GM18511 (cell line): ENCODE measurements around the gene HVCN1.
A peak's percentile ranks its signal among the peaks of the same experiment; 100 is the strongest.
"Not testable (repeated sequence)": the region's sequence is repeated elsewhere in the genome, so short reads cannot be mapped to it uniquely, and the experiment has no call there.

Source experiments
- ATAC-seq: cut with Tn5 transposase; IDR thresholded peaks from one replicate; pipeline ENCODE4 v1.9.1; 2021; ENCODE audit warnings: mild to moderate bottlenecking, moderate library complexity; ENCODE audit not compliant: unreplicated experiment

HVCN1 gene

GRCh38 chr12:110668480-110669192, 20.3 kb downstream of the HVCN1 start:
- no peak for ATAC-seq

GRCh38 chr12:110667671-110668070, 21.2 kb downstream of the HVCN1 start:
- no peak for ATAC-seq

GRCh38 chr12:110666892-110667291, 22.0 kb downstream of the HVCN1 start:
- ATAC-seq: no peak

DNA sequence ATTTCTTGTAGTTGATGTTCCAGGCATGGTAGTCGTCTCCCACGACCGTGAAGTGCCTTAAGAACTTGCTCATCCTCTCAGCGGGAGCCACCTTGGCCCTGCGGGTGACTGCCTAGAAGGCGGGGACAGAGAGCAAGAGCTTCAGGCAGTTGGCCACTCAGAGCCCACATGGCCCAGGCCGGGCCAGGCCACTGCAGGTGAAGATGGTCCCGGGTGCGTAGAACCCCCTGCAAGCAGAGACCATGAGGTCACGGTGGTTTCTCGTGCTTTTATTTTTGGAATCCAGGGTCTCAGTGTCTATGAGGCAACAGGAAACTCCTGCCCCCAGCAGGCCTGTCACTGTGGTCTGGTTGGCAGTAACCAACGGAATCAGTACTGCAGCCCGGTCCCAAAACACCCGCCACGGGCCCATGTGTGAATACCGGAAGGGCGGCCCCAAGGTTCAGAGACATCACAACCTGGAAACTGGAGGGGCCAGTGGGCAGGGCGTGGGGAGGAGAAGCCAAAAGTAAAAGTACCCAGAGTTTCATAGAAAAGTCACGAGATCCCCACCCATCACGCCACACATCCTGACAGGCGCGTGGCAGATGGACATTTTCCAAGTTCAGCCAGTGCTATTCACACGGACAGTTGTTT, 27.5 kb downstream of the HVCN1 start:
- ATAC-seq: peak; percentile 92

GRCh38 chr12:110658878-110659277, 30.0 kb downstream of the HVCN1 start:
- ATAC-seq: no peak

GRCh38 chr12:110658242-110658641, 30.7 kb downstream of the HVCN1 start:
- no peak for ATAC-seq

DNA sequence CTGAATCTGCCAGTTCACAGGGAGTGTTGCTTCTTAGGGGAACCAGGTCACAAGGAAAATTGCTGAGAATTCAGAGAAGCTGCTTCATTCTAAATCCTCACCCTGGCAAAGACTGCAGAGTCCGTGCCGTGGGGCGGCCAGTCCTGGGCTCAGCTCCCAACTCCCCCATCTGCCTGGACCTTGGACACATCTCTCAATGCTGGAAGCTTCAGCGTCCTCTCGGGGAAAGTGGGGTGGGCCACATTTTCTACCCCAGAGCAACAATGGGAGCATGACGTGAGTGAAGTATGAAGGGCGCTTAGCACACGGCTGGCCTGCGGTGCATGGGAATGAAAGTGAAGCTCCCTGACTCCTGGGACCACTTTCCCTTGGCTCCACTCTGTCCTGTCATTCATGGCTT, 31.2 kb downstream of the HVCN1 start:
- no peak for ATAC-seq

GRCh38 chr12:110656071-110656655, 32.8 kb downstream of the HVCN1 start:
- no peak for ATAC-seq

DNA sequence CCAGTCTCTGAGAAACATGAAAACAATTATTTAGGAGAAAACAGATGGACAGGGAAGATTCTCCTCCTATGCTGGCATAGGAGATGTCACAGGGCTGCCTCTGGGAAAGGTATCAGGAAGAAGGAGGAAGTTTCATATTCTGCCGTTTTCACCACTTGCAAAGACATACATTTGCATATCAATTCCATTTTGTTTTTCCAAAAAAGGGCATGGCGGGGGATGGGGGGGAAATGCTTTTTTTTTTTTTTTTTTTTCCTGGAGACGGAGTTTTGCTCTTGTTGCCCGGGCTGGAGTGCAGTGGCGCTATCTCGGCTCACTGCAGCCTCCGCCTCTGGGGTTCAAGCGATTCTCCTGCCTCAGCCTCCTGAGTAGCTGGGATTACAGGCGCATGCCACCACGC, 34.7 kb downstream of the HVCN1 start:
- ATAC-seq: not testable (repeated sequence)

DNA sequence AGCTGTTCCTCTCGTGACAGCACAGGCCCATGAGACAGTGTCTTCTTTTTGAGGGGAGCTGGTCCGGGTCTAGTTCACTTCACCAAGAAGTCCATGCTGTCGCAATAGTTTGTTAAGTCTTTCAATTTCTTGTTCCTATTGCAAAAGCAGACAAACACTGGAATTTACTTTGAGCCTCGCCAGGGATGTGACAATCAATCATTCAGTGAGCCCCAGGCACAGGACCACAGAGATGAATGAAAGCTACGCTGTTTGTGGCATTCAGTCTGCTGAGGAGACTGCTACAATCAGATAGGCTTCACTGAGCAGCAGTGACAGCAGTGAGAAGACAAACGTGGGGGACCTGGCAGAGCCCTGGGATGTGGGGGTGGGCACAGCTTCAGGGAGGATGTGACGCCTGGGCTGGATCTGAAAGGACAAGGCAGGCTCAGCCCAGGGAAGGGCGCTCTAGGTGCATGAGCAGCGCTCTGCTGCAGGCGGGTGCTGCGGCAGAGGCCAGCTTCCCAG, 39.5 kb downstream of the HVCN1 start:
- no peak for ATAC-seq

DNA sequence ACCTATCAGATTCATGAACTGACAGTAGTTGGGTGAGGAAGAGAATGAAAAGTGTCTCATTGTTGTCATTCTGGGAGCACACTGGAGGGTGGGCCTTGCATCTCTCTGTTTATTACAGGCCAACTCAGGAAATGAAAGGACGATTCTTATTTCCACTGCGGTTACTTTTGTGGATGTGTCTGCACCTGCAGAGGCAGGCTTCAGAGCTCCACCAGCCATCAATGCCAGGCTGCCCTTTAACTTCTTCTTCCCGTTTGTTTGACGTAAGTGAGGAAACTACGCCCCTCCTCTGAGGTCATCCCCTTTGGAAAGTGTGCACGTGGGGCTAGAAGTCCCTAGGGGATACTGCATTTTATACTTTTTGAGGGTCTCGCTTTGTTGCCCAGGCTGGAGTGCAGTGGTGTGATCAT, 41.3 kb downstream of the HVCN1 start:
- ATAC-seq: peak; percentile 86

GRCh38 chr12:110641521-110641920, 47.4 kb downstream of the HVCN1 start:
- ATAC-seq: no peak

DNA sequence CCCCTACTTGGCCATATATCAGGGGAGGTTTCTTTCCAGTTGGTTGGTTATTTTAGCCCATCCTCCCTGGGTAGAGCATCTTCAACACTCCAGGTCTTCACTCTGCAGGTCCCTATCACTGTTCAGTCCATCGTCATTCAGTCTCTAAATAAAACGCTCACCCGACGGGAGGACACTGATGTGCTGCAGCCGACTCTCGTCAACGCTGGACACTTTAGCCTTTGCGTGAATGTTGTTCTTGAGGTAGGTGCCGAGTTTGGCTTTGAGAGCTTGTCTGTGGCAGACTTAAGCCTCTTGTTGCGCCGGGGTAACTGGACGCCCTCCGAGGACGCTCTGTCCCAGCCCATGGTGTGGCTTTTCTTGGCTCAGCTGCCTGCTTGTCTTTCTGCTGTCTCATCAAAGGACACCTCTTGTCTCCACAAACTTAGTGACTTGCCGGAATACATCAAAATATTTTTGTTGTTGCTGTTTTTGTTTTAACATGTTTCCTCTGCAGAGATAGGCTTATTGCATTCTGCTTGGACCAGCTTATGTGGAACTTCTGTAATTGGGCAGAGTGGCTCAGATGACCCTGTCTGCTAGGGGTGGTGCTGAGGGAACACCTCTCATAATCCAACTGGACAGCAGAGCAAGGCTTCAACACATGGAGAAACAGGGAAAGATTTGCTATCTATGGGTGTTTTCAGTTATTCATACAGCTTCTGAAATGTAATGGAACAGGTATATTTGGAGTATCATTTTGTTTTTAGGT, 48.5 kb downstream of the HVCN1 start:
- ATAC-seq: no peak

- no peak for ATAC-seq
These were observed 49.4 kb downstream of the HVCN1 start for GRCh38 chr12:110639336-110640141.

DNA sequence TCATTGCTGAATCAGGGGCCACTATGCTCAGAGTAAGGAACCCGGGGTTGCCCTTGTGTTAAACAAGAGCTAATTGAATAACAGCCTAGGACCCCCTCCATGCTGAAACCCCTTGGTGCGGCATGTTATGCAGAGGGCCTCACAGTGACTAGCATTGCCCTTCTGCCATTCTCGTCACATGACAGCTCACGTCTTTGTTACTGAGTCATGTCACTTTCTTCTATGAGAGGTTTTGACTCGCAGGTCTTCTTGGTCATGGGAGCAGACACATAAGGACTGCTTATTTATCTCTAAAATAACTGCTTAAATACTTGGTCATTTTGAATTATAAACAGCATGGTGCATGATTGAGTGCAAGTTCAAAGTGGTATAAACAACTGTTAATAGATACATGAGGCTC, 50.1 kb downstream of the HVCN1 start:
- ATAC-seq: no peak

DNA sequence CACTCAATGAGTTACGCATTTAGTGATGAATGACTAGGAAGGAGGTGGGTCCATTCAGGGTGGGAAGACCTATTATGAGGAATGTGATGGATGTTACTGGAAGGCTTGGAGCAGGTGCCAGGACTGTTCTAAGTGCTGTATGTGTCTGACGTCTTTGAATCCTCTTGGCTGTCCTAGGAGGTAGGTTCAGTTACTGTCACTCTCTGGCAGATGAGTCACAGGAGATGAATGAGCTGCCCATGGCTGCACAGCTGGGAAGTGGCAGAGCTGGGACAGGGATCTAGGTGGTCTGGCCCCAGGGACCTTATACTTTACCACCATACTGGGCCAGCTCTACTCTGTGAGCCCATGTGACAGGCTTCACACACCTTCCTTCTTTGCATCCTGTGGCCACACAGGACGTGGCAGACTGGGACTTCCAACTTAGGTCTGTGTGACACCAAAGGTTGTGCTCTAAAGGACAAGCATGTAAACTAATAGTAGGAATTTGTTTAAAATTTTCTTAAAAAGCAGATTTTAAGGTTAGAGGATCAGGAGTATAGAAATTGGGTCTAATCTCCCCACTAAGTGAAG, 51.0 kb downstream of the HVCN1 start:
- no peak for ATAC-seq

DNA sequence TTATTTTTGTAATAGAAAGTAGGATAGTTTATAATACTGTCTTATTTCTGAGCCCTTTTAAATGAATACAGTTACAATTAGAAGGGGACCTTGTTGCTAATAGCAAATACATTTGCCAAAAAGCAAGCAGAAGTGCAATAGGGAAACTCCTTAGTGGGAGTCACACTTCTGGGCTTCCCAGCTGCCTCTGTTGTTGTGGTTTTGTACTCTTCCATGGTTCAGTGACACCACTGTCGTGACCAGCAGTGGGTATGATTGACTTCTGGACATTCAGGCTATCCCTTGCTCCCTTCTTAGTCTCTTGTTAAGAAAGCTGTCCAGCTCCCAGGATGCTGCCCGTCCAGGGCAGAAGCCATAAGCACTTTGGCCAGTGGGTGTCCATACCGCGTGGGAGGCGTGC, 52.4 kb downstream of the HVCN1 start:
- no peak for ATAC-seq

DNA sequence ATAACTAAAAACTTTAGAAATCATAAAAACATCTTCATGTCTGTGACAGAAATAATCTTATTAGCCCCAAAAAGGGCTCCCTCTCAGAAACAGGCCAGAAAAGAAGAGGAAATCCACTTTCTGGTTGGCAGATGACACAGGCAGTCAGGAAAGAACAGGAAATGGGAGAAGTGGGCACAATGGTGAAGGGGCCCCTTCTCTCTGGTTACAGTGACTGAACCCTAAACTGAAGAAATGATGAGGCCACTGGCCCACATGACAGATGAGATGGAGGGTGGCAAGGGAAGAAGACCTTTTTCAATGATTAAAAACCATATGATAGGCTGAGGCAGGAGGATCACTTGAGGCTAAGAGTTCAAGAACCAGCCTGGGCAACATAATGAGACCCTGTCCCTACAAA, 53.9 kb downstream of the HVCN1 start:
- no peak for ATAC-seq

DNA sequence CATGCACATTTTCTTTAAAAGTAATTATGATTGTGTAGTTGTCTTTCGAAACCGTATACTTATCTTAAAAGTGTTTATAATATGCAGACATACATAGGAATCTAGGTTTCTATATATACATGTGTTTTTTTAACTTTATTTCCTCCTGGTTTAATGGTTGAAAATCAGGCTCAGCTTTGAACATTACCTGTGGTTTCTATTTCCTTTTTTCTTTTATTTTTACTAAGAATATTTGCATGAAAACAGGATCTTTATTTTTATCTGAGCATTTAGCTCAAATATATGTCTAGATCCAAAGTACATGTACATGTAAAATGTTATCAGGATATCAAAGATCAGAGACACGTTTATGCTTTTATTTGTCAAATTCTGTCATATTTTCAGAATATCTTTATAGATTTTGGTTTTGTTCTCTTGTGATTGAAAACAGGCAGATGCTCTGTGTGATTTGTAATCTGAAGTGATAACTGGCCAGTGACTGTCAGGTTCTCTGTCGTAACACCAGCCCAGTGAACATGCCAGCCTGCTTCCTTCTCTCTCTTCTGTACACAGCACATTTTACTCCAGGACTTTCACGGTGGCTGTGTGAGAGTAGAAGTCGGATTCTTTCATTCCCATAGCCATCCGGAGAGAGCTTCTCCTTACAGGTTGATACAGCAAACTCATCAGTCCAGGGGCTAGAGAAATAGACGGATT, 61.3 kb downstream of the HVCN1 start:
- no peak for ATAC-seq

GRCh38 chr12:110622582-110622981, 66.3 kb downstream of the HVCN1 start:
- ATAC-seq: no peak
